Stomach (tissue), 9 donors: Measurements from ENCODE around the gene NOTCH4. TPM values are rescaled to one million over a fixed set of nuclear protein-coding genes. Genes with fewer than 3 reads are reported as not detected.

ENCODE experiments used
- DNase-seq, 2 donors: peaks; one replicate each; pipeline versions ENCODE4 v3.0.0 to v3.0.0-alpha.2; 2013 to 2019
- H3K27ac ChIP-seq, 5 donors: fragments of 200-600 bp in 4 of 5; sonication (generic) in 4 of 5; one replicate each; pipeline ENCODE4 v1.5.1; 2013 to 2019; ENCODE audit warnings: mild to moderate bottlenecking in 1 of 5, moderate library complexity in 1 of 5
- H3K27me3 ChIP-seq, 3 donors: fragments of 200-600 bp; sonication (generic); one replicate each; pipeline ENCODE4 v1.5.1; 2017 to 2019; ENCODE audit warnings: mixed run types in 1 of 3
- H3K36me3 ChIP-seq, 4 donors: fragments of 200-600 bp; sonication (generic); 1 replicate in 3 of 4; 2 replicates in 1 of 4; pipeline ENCODE4 v1.5.1; 2016 to 2019
- H3K4me1 ChIP-seq, 4 donors: fragments of 200-600 bp; sonication (generic); one replicate each; pipeline ENCODE4 v1.5.1; 2016 to 2019
- H3K4me3 ChIP-seq, 4 donors: fragments of 200-600 bp; sonication (generic) in 3 of 4; one replicate each; pipeline ENCODE4 v1.5.1; 2016 to 2019; ENCODE audit warnings: mild to moderate bottlenecking in 1 of 4
- H3K9me3 ChIP-seq, 4 donors: fragments of 200-600 bp; sonication (generic); one replicate each; pipeline ENCODE4 v1.5.1; 2016 to 2019
- CTCF ChIP-seq, 7 experiments: fragments of 450-650 bp in 4 of 7; fragments of 200-600 bp in 3 of 7; sonication (generic) in 3 of 7; IDR thresholded peaks; one replicate each; pipeline ENCODE4 v1.5.1; 2016 to 2019; ENCODE audit warnings: antibody characterized with exemption in 7 of 7, control low read depth in 2 of 7, mild to moderate bottlenecking in 1 of 7
- EP300 ChIP-seq: sonication (generic); formaldehyde crosslinking; IDR thresholded peaks from one replicate; pipeline ENCODE4 v1.6.1; 2017; ENCODE audit warnings: antibody characterized with exemption
- POLR2A ChIP-seq, 4 donors: fragments of 450-650 bp; IDR thresholded peaks; one replicate each; pipeline ENCODE4 v1.6.1; 2016; ENCODE audit warnings: antibody characterized with exemption in 4 of 4, control low read depth in 2 of 4, mild to moderate bottlenecking in 1 of 4, moderate library complexity in 1 of 4
- POLR2AphosphoS5 ChIP-seq, 3 donors: sonication (generic); formaldehyde crosslinking; IDR thresholded peaks; one replicate each; pipeline ENCODE4 v1.6.1; 2016; ENCODE audit warnings: antibody characterized with exemption in 3 of 3
- WGBS, 5 donors: extraction: QIAGEN DNeasy Blood & Tissue Kit in 3 of 5; methylation state at CpG; one replicate each; pipeline versions ENCODE4 v1.1.5 to v1.1.7; 2013 to 2018; 5-methylcytosine and 5-hydroxymethylcytosine counted together
- intact Hi-C: fragments of 100-400 bp; cut with DNase I; formaldehyde crosslinking; loops from one replicate; pipeline ENCODE4 v1.15.1; 2023; ENCODE audit warnings: low total_unique reads
- polyA plus RNA-seq, 3 donors: library from polyadenylated mRNA; stranded (reverse); fragments of 200-250 nt; gene quantifications; one replicate each; pipeline ENCODE4 v1.2.3, GENCODE V29; 2013
- total RNA-seq, 5 donors: library from RNA; depleted of rRNA; stranded (reverse); fragments of >200 nt; gene quantifications; one replicate each; pipeline versions ENCODE4 v1.1.0 to v1.2.3, GENCODE V29; 2014 to 2016
- donor health status: healthy with polysubstance abuse.
- donor health status: Bipolar disorder and iron deficiency.
- donor health status: healthy.

NOTCH4 gene
- total and polyA plus RNA-seq, 8 donors = 7.3 to 45.5 (median 13.7) TPM

GRCh38 chr6:32255199-32256153, 31.6 kb upstream of the NOTCH4 start:
- no peaks in the 10 kb centered on the region for H3K9me3 ChIP-seq
- H3K4me3 ChIP-seq = peak overlapping the region; percentile 35 to 42 (median 42)
- H3K36me3 ChIP-seq = no peaks in the 10 kb centered on the region
- WGBS, 5 donors = 11 to 14% (median 12%) methylated on average over 28 to 30 of the region's 30 CpGs
- peak; percentile 62 to 93 for DNase-seq
- H3K27ac ChIP-seq = peak overlapping the region in 4 of 5 donors; percentile 36 to 82 (median 68)
- TF ChIP-seq CTCF (IDR thresholded peaks at IDR 0.05) (peak in 5 of 7 experiments; percentile 25 to 70 (median 58)), POLR2AphosphoS5 (IDR thresholded peaks at IDR 0.05) (peak in 2 of 3 donors; percentile 28 to 69), EP300 (no peak), POLR2A (IDR thresholded peaks at IDR 0.05) (no peak)
- intact Hi-C loops = no loop called here
- H3K4me1 ChIP-seq = peaks cover 0 to 18% (median 4%) of the 10 kb centered on the region in 4 donors
- H3K27me3 ChIP-seq = no peaks in the 10 kb centered on the region

- 17 to 28% (median 22%) methylated on average over 11 to 12 of the region's 12 CpGs for WGBS, 5 donors
- TF ChIP-seq POLR2A (IDR thresholded peaks at IDR 0.05) (no peak), CTCF (IDR thresholded peaks at IDR 0.05) (no peak), EP300 (no peak), POLR2AphosphoS5 (IDR thresholded peaks at IDR 0.05) (no peak)
- H3K4me1 ChIP-seq = peaks cover 0 to 18% (median 4%) of the 10 kb centered on the region in 4 donors
- peak overlapping the region in 4 of 5 donors; percentile 36 to 82 (median 68) for H3K27ac ChIP-seq
- H3K27me3 ChIP-seq = no peaks in the 10 kb centered on the region
- no peaks in the 10 kb centered on the region for H3K36me3 ChIP-seq
- no peaks in the 10 kb centered on the region for H3K9me3 ChIP-seq
- peak overlapping the region; percentile 35 to 42 (median 42) for H3K4me3 ChIP-seq
- no peak for DNase-seq
- intact Hi-C loops = no loop called here
These were observed 30.9 kb upstream of the NOTCH4 start for GRCh38 chr6:32254761-32255198.

- intact Hi-C loops = no loop called here
- no peaks in the 10 kb centered on the region for H3K27me3 ChIP-seq
- DNase-seq = no peak
These were observed 28.6 kb upstream of the NOTCH4 start for GRCh38 chr6:32252331-32253009.

GRCh38 chr6:32249262-32249661, 25.4 kb upstream of the NOTCH4 start:
- H3K27me3 ChIP-seq = no peaks in the 10 kb centered on the region
- H3K4me3 ChIP-seq = no peak overlapping the region
- TF ChIP-seq POLR2AphosphoS5 (IDR thresholded peaks at IDR 0.05) (no peak), EP300 (no peak), CTCF (IDR thresholded peaks at IDR 0.05) (no peak), POLR2A (IDR thresholded peaks at IDR 0.05) (no peak)
- H3K36me3 ChIP-seq = no peaks in the 10 kb centered on the region
- no peak for DNase-seq
- intact Hi-C loops = loop anchor here (10.0 kb wide), 1 partner anchor 166 kb away; no protein-coding TSS in a partner anchor
- peaks cover 4 to 11% (median 9%) of the 10 kb centered on the region in 4 donors for H3K4me1 ChIP-seq
- 70 to 91% (median 89%) methylated on average over 2 of the region's 2 CpGs for WGBS, 5 donors
- no peak overlapping the region for H3K27ac ChIP-seq
- no peaks in the 10 kb centered on the region for H3K9me3 ChIP-seq

More at GRCh38 chr6:32252331-32253009, 28.6 kb upstream of the NOTCH4 start:
- 26 to 64% (median 42%) methylated on average over 1 to 2 of the region's 2 CpGs for WGBS, 5 donors
- H3K36me3 ChIP-seq = no peaks in the 10 kb centered on the region
- H3K4me1 ChIP-seq = peaks cover 0 to 18% (median 4%) of the 10 kb centered on the region in 4 donors
- no peak for TF ChIP-seq EP300
- H3K4me3 ChIP-seq = no peak overlapping the region
- H3K27ac ChIP-seq = no peak overlapping the region
- H3K9me3 ChIP-seq = no peaks in the 10 kb centered on the region
